Subcutaneous adipose tissue (tissue), 4 donors: ENCODE data around the gene UBL4B. TPM values are rescaled to one million over a fixed set of nuclear protein-coding genes. Genes with fewer than 3 reads are reported as not detected.

Experiments used
- CTCF ChIP-seq: fragments of 450-650 bp; IDR thresholded peaks from one replicate; pipeline ENCODE4 v1.5.1; 2016; ENCODE audit warnings: low read depth, mild to moderate bottlenecking, control low read depth, antibody characterized with exemption, moderate library complexity
- total RNA-seq, 4 donors: library from RNA; depleted of rRNA; stranded (reverse); fragments of >200 nt; gene quantifications; one replicate each; pipeline ENCODE4 v1.1.0, GENCODE V29; 2016

Gene UBL4B
- total RNA-seq, 4 donors from 2014 or later = 2.1 TPM; not detected in 3

GRCh38 chr1:110081061-110081460 is 31.2 kb upstream of the UBL4B start:
- no peak for TF ChIP-seq CTCF

DNA sequence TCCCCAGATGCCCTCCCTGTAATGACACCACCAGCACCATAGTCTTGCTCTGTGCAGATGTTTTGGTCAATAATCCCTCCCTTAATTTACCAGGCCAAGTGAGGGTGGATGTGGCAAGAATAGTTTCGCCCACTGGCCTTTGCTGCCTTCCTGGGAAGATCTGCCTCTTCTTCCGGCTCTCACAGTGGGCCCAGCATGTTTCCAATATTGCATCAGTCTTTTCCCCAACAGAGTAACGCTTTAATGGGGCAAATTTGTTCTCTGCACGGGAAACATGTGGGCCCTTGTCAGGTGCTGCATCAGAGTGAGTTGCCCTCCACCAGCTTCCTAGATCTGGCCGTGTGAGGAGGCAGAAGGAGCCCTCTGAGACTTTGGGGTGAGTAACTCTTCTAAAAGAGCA is 29.8 kb upstream of the UBL4B start:
- no peak for TF ChIP-seq CTCF

DNA sequence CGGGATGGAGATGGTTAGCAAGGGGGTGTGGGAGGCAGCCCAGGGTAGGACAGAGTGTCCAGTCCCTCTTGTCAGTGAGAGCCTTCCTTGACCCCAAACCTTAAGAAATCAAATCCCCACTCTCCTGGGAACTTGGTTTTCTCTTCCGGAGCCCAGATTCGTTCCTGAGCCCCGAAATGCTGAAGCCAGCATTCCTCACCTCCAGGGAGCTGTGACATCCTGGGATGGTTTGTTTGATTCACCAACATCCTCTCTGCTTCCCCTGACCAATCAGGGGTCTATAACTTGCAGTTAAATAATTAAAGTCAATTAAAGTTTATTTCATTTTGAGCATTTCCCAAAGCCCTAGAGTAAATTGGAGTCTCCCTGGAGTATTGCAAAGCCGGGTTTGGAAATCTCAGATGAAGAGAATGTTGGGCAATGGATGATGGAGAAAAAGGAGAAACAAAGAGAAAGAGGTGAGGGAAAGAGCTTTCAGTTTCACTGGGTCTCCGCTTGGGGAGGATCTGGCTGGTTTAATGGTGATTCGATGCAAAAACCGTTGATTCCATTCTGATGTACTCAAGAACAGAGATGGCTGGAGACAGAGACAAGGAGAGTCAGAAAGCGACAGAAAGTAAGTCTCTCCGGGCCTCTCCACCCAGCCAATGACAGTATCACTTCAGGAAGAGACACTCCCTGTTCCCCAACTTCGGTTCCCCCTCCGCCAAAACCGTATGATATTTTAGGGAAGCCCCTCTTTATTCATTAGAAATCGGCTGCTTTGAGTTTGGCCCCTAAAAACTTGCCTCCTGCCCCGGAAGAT is 29.0 kb upstream of the UBL4B start:
- TF ChIP-seq CTCF = no peak

DNA sequence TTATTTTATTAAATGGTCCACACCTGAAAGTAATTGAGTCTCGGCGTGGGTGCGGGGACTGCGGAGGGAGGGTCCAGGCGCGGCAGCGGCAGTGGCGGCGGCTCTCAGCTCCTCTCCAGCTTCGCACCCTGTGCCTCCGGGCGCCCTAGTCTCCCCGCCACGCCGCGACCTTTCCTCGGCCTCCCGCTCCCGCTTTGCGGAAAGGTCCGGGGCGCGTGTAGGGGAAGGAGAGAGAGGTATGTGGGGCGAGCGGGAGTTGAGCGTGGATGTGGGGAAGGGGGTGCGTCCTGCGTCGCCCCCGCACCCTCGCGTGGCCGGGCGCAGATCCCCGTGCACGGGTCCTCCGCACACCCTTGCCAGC is 28.4 kb upstream of the UBL4B start:
- no peak for TF ChIP-seq CTCF

- no peak for TF ChIP-seq CTCF
These were observed 27.8 kb upstream of the UBL4B start for GRCh38 chr1:110084227-110085078.

DNA sequence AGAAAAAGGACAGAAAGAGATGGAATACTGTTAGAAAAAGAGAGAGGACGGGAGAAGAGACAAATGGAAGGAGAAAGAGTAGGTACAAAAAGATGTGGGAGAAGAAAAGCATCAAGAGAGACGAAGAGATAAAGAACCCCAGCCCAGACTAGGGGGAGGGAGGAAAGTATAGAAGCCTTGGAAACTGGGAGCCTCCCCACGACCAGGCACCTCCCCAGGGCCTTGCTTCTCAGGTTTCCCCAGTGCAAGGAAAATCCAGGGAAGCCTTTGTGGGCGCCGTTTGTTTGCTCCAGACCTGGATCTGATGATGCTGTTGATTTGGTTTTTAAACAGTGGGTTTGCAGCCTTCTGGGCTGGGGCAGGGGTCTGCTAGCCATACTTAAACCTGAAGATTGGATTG is 26.6 kb upstream of the UBL4B start:
- TF ChIP-seq CTCF = no peak

DNA sequence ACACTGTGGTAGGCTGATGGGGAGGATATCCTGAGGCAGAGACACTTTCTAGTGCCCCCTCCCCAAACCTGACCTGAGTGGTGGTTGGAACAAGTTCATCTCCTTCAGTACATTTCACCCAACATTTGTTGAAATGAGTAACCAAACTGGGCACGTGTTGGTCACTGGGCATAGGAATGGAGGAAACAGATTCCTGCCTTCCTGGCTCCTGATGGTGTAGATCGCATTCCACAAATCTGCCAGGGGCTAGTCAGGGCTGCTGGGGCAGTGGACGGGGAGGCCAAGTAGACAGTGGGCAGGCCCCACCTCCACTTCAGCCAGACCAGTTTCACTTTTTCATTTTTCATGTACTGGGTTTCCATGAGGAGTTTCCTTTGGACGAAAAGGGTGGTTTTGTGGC is 25.3 kb upstream of the UBL4B start:
- TF ChIP-seq CTCF = no peak
